Hepatocyte (in vitro differentiated cells): ENCODE data around the gene PCLO. TPM values are rescaled to one million over a fixed set of nuclear protein-coding genes. Genes with fewer than 3 reads are reported as not detected.

ENCODE experiments used
- DNase-seq: peaks from one replicate; pipeline ENCODE4 v3.0.0-alpha.2; 2016; ENCODE audit warnings: low spot score
- H2AFZ ChIP-seq: fragments of 200-600 bp; sonication (generic); 2 replicates; pipeline ENCODE4 v1.6.0; 2016; ENCODE audit warnings: antibody characterized with exemption, mild to moderate bottlenecking
- H3K27ac ChIP-seq: fragments of 200-600 bp; sonication (generic); 2 replicates; pipeline ENCODE4 v1.5.1; 2016; ENCODE audit warnings: mild to moderate bottlenecking
- H3K27me3 ChIP-seq: fragments of 200-600 bp; sonication (generic); 2 replicates; pipeline ENCODE4 v1.6.1; 2016
- H3K36me3 ChIP-seq: fragments of 200-600 bp; sonication (generic); replicated peaks from 2 replicates; pipeline ENCODE4 v1.5.1; 2016; ENCODE audit warnings: low read depth; ENCODE audit not compliant: insufficient read depth
- H3K4me1 ChIP-seq: fragments of 200-600 bp; sonication (generic); 2 replicates; pipeline ENCODE4 v1.5.1; 2016; ENCODE audit warnings: mild to moderate bottlenecking, moderate library complexity; ENCODE audit not compliant: insufficient read depth
- H3K4me2 ChIP-seq: fragments of 200-600 bp; sonication (generic); 2 replicates; pipeline ENCODE4 v1.6.0; 2016
- H3K4me3 ChIP-seq: fragments of 200-600 bp; sonication (generic); 2 replicates; pipeline ENCODE4 v1.5.1; 2016; ENCODE audit warnings: mild to moderate bottlenecking
- H3K79me2 ChIP-seq: fragments of 200-600 bp; sonication (generic); 2 replicates; pipeline ENCODE4 v1.6.0; 2017; ENCODE audit warnings: mild to moderate bottlenecking
- H3K9me2 ChIP-seq: fragments of 200-600 bp; sonication (generic); replicated peaks from 2 replicates; pipeline ENCODE4 v1.6.0; 2017; ENCODE audit warnings: mild to moderate bottlenecking; ENCODE audit not compliant: insufficient read depth
- H3K9me3 ChIP-seq: fragments of 200-600 bp; sonication (generic); 2 replicates; pipeline ENCODE4 v1.5.1; 2016; ENCODE audit warnings: low read depth, mild to moderate bottlenecking
- H4K20me1 ChIP-seq: fragments of 200-600 bp; sonication (generic); 2 replicates; pipeline ENCODE4 v1.6.0; 2016; ENCODE audit warnings: mild to moderate bottlenecking; ENCODE audit not compliant: insufficient read depth, poor library complexity, severe bottlenecking
- CTCF ChIP-seq: fragments of 200-600 bp; sonication (generic); IDR thresholded peaks from 2 replicates; pipeline ENCODE4 v1.5.1; 2016; ENCODE audit warnings: antibody characterized with exemption, mild to moderate bottlenecking; ENCODE audit not compliant: poor library complexity
- EZH2 ChIP-seq: fragments of 200-600 bp; sonication (generic); IDR thresholded peaks from 2 replicates; pipeline ENCODE4 v1.6.1; 2016; ENCODE audit warnings: antibody characterized with exemption, mild to moderate bottlenecking, borderline replicate concordance
- EZH2phosphoT487 ChIP-seq: fragments of 200-600 bp; sonication (generic); IDR thresholded peaks from one replicate; pipeline ENCODE4 v1.6.1; 2018; ENCODE audit warnings: antibody characterized with exemption, mild to moderate bottlenecking, low read depth, moderate library complexity; ENCODE audit not compliant: unreplicated experiment, severe bottlenecking
- WGBS: methylation state at CpG from one replicate; pipeline ENCODE4 v1.1.6; 2016; ENCODE audit warnings: low lambda C conversion rate; ENCODE audit errors: missing lambda C conversion rate; 5-methylcytosine and 5-hydroxymethylcytosine counted together
- polyA plus RNA-seq: library from polyadenylated mRNA; unstranded; fragments of >200 nt; fragmentation: Nextera tagmentation; extraction: Ambion mirVana; gene quantifications from 2 replicates; pipeline ENCODE4 v1.2.1, GENCODE V29; 2016
- total RNA-seq: library from RNA; depleted of rRNA; stranded (reverse); fragments of >200 nt; gene quantifications from 2 replicates; pipeline ENCODE4 v1.2.3, GENCODE V29; 2014

PCLO gene
- total and polyA plus RNA-seq, 2 experiments from 2014 or later = 1.3 to 8.1 TPM

- Histone ChIP-seq H3K27me3 (no peaks in the 10 kb centered on the region), H3K79me2 (no peaks in the 10 kb centered on the region), H2AFZ (no peak overlapping the region), H3K9me2 (no peaks in the 10 kb centered on the region), H4K20me1 (no peaks in the 10 kb centered on the region), H3K4me1 (no peaks in the 10 kb centered on the region), H3K27ac (no peak overlapping the region), H3K4me3 (no peak overlapping the region), H3K4me2 (no peak overlapping the region), H3K36me3 (no peaks in the 10 kb centered on the region), H3K9me3 (no peaks in the 10 kb centered on the region)
- no peak for DNase-seq
- 86% methylated on average over 1 of the region's 1 CpG for WGBS
- no peak for TF ChIP-seq CTCF
- no peak for TF ChIP-seq EZH2
- TF ChIP-seq EZH2phosphoT487 = no peak
Observed at GRCh38 chr7:83020161-83020560, 142.5 kb downstream of the PCLO start.

DNA sequence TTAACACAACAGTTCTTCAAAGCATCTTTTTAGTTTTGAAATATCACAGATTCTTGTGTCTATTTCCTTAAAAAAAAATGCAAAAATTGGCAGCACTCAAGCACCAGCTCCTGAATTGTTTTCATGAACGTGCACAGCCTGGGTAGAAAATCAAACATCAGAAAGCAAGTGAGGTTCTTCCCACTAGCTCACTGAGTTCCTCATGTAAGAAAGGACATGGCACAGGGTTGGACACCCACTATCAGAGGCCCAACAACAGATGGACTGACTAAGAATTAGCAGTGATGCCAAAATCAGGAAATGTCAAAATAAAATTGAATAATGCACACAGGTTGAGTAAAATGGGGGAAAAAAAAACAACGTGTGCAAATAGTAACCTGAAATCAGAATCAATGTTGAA is 146.8 kb downstream of the PCLO start:
- Histone ChIP-seq H4K20me1 (no peaks in the 10 kb centered on the region), H3K4me3 (no peak overlapping the region), H3K9me3 (no peaks in the 10 kb centered on the region), H3K36me3 (no peaks in the 10 kb centered on the region), H3K27me3 (no peaks in the 10 kb centered on the region), H3K27ac (no peak overlapping the region), H3K4me1 (no peaks in the 10 kb centered on the region), H3K4me2 (no peak overlapping the region), H2AFZ (no peak overlapping the region), H3K9me2 (no peaks in the 10 kb centered on the region), H3K79me2 (no peaks in the 10 kb centered on the region)
- 61% methylated on average over 2 of the region's 2 CpGs for WGBS
- no peak for TF ChIP-seq EZH2
- no peak for TF ChIP-seq EZH2phosphoT487
- no peak for DNase-seq

DNA sequence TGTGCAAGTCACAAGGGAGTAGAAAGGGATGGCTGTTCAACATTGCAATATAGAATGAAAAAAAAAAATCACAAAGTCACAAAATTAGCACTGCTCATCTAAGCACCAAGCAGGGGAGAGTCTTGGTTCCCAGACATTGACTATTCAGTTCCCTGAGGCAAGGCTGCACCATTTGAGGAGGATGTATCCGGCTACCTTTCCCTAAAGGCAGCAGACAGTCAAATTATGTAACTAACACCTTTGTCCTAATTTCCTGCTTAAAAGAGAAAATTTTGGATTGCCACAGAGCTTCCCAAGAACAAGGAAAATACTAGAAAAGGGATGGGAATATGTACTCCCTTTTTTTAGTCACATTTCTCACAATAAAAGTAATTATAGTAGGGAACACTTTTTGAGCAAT is 148.1 kb downstream of the PCLO start:
- no peaks in the 10 kb centered on the region for H3K4me1 ChIP-seq
- H3K79me2 ChIP-seq = no peaks in the 10 kb centered on the region
- no peak overlapping the region for H3K27ac ChIP-seq
- no peaks in the 10 kb centered on the region for H4K20me1 ChIP-seq
- no peak for DNase-seq
- H3K4me2 ChIP-seq = no peak overlapping the region
- no peak overlapping the region for H3K4me3 ChIP-seq
- no peaks in the 10 kb centered on the region for H3K9me2 ChIP-seq
- H2AFZ ChIP-seq = no peak overlapping the region
- WGBS = 79% methylated on average over 1 of the region's 1 CpG
- H3K36me3 ChIP-seq = no peaks in the 10 kb centered on the region
- no peaks in the 10 kb centered on the region for H3K27me3 ChIP-seq
- TF ChIP-seq CTCF = no peak
- no peak for TF ChIP-seq EZH2phosphoT487
- TF ChIP-seq EZH2 = no peak
- H3K9me3 ChIP-seq = no peaks in the 10 kb centered on the region

- 88% methylated on average over 1 of the region's 1 CpG for whole genome bisulfite sequencing
Observed at GRCh38 chr7:83011954-83012353, 150.7 kb downstream of the PCLO start.

More at GRCh38 chr7:83011954-83012353, 150.7 kb downstream of the PCLO start:
- Histone ChIP-seq H3K36me3 (no peaks in the 10 kb centered on the region), H3K4me2 (no peak overlapping the region), H3K9me3 (no peaks in the 10 kb centered on the region), H4K20me1 (no peaks in the 10 kb centered on the region), H3K4me1 (no peaks in the 10 kb centered on the region), H2AFZ (no peak overlapping the region), H3K27ac (no peak overlapping the region), H3K27me3 (no peaks in the 10 kb centered on the region), H3K9me2 (no peaks in the 10 kb centered on the region), H3K4me3 (no peak overlapping the region), H3K79me2 (no peaks in the 10 kb centered on the region)
- no peak for DNase-seq
- TF ChIP-seq EZH2 (no peak), EZH2phosphoT487 (no peak), CTCF (no peak)
